Esophagus mucosa (tissue), 1 donor: ENCODE results near the gene MS4A15. TPM values are rescaled to one million over a fixed set of nuclear protein-coding genes. Genes with fewer than 3 reads are reported as not detected.
"Not testable (repeated sequence)": the region's sequence is repeated elsewhere in the genome, so short reads cannot be mapped to it uniquely, and the experiment has no call there.

Experiments used
- ATAC-seq: fragments of 200-7000 bp; cut with Tn5 transposase; one replicate; pipeline ENCODE4 v1.9.1; 2020
- total RNA-seq: library from RNA; stranded (reverse); gene quantifications from one replicate; pipeline ENCODE4 v1.2.4, GENCODE V29; 2023
- donor health status: DM: yes; HTN: yes; CAD: no.

MS4A15 gene, protein sequence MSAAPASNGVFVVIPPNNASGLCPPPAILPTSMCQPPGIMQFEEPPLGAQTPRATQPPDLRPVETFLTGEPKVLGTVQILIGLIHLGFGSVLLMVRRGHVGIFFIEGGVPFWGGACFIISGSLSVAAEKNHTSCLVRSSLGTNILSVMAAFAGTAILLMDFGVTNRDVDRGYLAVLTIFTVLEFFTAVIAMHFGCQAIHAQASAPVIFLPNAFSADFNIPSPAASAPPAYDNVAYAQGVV
- total RNA-seq: not detected

DNA sequence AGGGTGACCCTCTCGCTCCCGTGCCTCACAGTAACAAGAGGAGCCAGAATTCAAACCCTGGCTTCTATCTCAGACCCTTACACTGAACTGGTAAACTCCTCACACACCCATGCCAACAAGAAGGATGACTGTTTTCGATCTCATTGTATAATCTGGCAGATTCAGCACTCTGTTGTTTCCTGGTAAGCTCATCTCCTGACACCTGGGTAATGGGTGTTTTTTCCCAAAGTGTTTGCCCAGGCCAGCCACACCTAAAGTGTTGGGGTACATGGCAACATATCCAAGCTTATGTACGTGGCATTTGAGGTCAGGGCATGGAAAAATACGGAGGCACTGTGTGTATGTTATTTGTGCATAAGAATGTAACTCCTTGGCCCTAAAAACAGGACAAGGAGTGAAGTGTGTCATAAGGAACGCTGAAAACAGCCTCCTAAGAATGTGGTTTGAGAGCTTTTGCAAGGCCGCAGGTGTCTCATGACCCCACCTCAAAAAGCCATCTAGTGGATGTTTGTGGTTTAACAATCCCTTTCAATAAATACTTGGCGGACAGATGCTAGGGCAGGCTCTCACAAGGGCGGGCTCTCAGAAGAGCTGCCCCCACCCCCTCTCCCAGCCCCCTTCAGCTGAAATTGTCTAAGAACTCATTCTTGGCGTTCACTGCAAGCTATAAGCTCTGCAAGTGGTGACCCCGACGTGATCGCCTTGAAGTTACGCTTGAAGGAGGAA lies at the start of gene MS4A15:
Gene MS4A15 (plus strand): TSS at position 561 of the 726 bp plus-strand sequence. CDS start 6,867 bp downstream, outside the sequence.
- ATAC-seq: no peak

DNA sequence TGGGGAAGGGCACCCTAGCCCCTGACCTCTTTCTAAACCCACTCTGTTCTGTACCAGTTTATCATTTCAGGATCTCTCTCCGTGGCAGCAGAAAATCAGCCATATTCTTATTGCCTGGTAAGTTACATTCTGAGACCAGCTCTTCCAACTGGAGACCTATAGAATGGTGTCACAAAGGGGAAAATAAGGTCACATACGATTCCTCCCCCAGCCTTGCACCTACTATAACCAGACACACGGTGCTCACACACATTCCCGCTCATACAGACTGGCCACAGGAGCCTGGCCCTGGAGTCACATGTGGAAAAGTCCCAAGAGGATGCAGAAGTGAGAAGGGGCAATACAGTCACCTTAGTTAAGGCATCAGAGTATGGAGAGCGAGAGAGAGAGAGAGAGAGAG lies 49.7 kb upstream of the MS4A15 start:
- ATAC-seq: no peak

DNA sequence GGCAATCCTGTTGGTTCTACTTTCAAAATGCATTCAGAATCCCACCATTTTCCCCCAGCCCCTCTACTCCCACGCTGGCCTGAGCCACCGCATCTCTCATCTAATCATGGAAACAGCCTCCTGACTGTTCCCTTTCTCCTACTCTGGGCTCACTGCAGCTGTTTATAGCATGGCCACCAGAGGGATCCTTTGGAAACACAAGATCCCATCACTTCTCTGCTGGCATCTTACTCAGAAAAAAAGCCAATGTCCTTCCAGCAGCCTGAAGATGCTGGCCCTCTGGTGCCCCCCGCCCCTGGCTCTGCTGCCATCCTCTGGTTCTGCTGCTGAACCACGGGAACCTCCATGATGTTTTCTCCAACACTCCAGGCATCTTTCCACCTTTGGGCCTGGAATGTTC lies 46.2 kb upstream of the MS4A15 start:
- ATAC-seq: no peak

DNA sequence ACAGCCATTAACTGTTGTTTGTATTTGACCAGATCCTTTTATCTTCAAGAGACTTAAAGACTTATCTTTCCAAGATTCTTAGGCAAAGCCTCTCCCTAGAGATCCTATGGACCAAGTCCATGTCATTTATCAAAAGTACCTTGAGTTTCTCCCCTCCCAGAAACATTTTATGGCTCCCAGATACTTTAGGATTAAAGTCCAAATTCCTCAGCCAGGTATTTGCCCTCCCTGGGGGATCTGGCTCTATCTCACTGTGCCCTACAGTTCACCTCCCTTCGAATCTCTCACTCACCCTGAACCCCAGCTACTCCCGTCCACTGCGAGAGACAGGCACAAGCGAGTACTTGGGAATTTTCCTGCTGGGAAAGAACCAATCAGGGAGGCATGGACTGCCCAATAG lies 45.4 kb upstream of the MS4A15 start:
- no peak for ATAC-seq

DNA sequence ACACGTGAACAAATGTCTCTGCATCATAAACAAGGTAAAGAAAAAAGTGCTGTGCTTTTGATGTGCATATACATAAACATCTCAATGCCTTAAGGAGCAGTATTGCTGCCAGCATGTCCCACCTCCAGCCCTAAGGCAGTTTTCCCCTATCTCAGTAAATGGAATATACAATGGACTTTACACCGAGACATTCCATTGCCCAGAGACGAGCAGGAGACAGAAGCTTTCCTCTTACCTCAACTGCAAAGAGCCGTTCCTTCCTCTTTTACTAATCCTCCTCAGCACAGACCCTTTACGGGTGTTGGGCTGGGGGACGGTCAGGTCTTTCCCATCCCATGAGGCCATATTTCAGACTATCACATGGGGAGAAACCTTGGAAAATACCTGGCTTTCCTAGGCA lies 43.2 kb upstream of the MS4A15 start:
- ATAC-seq: not testable (repeated sequence)

DNA sequence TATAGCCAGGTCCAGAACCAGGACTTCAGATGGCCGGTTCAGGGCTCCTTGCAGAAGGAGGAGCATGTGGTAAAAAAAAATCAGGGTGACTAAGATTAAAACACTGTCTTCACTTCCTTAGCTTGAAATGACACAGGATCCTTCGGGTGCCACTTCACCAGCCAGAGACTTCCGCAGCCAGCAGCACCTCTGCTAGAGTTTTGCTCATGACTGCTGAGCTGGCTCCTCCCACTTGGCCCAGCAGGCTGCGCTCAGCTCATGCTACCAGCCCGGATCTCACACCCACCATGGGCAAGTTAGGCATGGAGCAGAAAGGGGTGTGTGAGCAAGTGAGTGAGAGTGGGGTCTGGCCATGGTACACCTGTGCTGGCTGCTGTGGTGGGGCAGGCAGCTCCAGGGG lies 38.7 kb upstream of the MS4A15 start:
- ATAC-seq: no peak

DNA sequence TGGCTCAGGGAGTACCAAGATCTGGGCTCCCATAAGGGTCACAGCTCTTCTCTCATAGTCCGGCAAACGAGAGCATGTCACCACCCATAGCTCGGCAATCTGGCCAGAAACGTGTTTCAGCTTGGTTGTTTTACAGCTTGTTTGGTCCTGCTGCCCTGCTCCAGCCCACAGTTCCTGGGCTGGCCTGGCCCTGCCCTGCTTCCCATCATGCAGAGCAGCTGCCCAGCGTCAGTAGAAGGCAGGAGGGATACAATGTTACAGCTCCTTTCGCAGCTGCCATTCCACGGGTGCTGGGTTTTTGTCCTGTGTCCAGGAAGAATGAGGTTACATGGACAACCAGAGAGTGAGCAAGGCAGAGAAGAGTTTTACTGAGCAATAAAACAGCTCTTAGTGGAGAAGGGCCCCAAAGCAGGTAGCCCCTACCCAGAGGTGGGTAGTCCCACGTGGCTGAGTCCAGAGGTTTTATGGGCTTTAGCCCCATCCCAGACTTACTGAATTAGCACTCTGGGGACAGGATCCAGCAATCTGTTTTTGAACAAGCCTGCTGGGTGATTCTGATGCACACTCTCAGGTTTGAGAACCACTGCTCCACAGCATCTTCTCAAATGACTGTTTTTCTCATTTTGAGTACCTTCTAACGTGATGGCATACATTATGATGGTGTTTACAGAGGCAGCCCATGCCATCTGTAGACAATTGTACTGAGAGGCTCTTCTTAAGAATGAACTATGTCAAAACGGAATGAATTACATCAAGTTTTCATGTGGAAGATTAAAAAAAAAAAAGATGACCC lies 37.9 kb upstream of the MS4A15 start:
- no peak for ATAC-seq

DNA sequence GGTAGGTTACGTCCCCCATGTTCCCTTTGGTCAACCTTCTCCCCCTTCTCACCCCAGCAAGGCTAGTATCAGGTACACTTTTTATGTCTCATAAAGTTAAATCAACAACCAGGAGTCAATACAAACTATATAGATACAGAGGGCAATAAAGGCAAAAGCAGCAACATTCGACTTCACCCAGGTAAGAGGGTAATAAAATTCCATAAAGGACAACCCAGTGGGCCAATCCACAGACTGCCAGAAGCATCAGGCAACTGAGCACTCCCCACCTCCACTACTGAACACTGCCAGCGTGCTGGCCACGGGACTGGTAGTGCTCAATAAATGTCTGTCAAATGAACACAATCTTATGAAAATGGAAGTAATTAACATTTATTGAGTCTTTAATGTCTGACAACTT lies 37.3 kb upstream of the MS4A15 start:
- no peak for ATAC-seq

DNA sequence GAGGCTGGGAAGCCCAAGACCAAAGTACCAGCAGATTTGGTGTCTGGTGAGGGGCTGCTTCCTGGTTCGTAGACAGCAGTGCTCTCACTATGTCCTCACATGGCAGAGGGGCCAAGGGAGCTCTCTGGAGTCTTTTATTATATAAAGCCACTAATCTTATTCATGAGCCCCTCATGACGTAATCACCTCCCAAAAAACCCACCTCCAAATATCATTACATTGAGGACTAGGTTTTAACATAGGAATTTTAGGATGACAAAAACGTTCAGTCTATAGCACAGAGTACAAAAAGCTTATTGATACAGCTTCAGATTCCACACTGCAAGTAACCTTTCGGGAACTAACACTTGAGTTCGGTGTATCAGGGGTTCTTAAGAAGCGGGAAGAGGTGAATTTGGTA lies 36.2 kb upstream of the MS4A15 start:
- ATAC-seq: no peak

DNA sequence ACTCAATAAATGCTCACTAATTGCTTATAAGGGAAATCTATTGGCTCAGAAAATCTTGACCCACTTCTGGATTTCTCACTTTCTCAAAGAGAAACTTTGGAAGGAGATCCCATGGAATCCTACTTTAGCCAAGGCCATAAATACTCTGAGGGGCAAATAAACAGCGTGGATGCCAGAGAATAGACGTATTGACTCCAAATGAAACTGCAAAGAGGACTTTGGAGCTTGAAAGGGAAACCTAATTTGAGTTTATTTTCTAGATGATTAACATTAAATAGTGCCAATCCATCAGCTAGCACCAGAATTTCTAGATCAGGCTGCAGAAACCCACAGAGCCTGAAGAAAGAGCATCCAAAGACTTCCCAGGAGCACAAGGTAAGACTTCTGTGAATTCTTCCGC lies 32.2 kb upstream of the MS4A15 start, which contains the start of gene MS4A18:
Gene MS4A18 (plus strand): TSS at position 301 of the 400 bp plus-strand sequence.
- ATAC-seq: no peak

DNA sequence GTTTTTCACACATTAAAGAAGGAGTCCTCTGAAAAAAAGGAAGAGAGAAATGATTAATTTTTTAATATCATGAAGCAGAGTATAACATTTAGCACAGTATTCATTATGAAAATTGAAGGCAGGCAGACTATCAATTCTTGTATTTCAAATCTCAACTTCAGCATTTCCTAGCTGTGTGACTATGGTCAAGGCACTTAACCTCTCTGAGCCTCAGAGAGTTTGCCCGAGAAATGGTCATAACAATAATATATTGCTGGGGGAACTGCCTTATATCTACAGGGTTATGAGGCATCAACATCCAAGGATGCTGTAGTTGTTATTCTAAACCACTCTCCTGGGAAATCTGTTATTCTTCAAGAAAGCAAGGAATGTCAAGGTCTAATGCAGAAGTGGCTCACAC lies 31.1 kb upstream of the MS4A15 start:
- ATAC-seq: no peak

DNA sequence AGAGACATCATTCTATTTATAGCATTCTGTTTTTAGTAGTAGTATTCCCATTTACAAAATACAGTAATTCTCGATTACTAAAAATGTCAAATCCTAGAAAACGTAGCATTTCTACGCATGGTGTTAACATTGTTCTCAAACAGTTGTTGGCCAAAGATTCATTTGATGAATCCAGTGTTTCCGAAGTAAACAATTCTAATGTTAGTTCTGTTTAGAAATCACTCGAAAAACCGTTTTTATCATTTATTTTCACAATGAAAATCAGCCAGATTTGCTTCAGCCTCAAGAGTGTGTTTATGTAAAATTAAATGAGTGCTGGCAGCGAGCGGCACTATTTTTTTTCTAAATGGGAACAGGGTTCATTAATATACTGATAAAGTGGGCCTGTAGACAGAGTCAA lies 25.1 kb upstream of the MS4A15 start:
- ATAC-seq: no peak

DNA sequence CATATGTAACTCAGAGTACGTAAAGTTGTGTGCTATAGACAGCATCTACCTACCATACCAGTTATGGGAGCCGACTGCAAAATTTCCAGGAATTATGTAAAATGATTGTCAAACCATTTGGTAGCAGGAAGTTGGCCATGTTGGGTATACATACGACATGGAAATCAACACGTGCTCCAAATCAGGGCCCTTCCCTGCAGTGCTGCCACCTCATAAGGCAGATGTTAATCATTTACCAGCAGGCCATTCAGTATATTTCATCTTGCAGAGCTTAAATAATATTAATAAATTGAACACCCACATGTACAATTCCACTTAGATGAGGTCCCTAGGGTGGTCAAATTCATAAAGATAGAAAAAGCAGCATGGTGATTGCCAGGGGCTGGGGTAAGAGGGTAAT lies 22.4 kb upstream of the MS4A15 start:
- ATAC-seq: no peak

DNA sequence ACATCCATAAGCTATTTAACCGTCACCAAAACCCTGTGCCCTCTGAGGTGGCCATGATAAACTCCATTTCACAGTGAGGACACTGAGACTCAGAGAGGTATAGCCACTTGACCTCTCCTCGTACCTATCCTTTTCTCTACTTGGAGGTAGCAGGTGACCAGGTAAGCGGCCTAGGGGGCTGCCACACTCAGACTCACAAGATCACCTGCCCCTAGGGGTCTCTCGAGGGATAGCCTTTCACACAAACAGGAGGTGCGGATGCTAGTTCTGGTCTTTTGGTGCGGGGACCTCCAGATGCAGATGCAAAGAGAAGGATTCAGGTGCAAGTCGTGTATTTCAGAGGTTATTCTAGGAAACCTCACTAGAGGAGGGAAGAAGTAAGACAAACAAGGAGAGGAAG lies 17.6 kb upstream of the MS4A15 start:
- no peak for ATAC-seq

DNA sequence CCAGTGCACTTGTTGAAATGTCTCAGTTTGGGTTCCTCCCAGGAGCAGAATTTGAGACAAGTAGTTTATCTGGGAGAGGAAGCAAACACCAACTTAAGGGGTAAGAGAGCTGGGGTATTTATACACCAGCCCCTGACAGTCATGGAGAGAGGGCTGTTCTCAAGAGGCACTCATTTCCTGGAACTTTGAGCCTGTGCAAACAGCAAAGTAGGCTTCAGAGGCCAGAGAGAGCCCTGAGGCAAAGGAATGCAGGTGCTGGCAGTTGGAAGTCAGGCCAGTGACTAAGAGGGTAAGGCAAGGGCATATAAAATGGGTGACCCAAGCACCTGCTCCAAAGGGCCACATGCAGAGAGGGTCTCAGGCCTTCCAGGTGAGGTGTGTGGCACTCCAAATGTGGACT lies 16.1 kb upstream of the MS4A15 start:
- ATAC-seq: no peak

DNA sequence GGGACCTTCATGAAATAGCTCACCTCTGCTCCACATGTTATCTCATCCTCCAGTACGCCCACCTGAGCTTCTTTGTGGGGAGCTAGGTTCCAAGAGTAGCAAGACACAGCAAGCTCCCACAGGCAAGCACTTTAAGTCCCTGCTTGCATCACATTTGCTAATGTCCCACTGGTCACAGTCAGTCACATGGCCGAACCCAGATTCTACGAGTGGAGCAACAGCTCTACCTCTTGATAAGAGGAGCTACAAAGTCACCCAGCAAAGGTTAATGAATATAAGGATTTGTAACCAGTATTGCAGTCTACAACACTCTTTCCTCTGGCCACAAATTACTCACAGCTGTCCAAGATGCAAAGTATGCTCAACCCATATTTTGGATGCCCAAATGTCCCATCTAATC lies 15.2 kb upstream of the MS4A15 start:
- ATAC-seq: no peak

DNA sequence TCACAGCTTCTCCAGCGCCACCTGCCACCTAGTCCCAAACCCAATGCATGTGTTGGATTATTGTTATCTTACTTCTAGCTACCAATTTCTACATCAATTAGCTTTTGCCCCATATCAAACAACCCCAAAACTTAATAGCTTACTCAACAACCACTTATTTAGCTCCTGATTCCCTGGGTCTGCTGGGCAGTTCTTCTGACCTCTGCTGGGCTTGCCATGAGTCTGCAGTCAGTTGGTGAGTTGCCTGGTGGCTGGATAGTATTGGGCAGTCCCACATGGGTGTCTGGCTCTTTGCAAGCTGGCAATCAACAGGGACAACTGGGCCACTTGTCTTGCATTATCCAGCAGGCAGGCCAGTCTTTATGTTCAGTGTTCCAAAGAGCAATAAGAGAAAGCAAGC lies 13.6 kb upstream of the MS4A15 start:
- ATAC-seq: no peak

DNA sequence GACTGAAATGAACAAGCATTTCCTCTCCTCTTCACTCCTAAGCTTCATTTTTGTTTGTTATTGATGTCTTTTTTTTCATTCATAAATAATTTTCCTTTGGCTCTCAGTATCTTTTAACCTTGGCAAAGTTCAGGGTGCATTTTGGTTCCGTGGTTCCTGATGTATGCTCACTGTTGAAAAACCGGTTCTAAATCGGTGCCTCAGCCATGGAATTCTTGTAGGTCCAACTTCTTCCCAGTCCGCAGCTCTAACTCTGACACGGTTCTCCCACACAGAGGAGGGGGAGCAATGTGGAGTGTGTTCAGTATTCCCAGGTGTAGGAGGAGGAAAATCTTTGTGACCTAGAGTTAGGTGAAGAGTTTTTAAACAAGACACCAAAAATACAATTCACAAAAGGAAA lies 12.6 kb upstream of the MS4A15 start:
- no peak for ATAC-seq

DNA sequence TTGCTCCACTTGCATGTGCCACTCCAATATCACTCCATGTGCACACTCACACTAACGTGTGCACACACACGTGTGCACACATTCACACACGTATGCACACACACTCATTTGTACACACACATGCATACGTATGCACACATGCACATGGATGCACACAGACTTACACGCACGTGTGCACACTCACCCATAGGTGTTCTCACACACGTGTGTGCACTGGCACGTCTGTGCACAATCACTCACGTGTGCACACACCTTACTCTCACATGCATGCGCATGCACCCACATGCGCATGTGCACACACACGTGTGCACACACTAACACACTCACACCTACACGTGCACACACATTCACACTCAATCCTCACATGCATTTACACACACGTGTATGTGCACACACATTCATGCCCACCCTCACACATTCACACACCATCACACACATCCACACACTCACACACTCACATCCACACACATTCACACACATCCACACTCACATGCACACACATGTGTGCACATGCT lies 9.3 kb upstream of the MS4A15 start:
- no peak for ATAC-seq

DNA sequence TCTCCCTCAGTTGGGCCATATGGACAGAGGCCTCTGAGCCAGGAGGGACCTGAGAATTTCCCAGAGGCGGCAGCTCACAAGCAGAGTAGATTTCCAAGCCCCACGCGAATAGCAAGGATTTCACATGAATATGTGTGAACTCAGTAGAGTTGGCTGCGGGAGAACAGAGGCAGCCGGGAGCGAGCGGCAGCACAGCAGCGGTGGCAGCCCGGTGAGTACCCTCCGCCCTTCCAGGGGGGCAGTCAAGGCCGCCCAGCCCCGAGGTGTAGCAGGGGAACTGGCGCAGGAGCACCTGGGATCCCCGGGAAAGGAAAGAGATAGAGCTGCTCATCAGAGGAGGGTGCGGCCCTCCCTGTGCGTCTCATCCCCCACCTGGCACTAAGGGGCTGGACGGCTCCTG lies 8.4 kb upstream of the MS4A15 start:
- no peak for ATAC-seq

DNA sequence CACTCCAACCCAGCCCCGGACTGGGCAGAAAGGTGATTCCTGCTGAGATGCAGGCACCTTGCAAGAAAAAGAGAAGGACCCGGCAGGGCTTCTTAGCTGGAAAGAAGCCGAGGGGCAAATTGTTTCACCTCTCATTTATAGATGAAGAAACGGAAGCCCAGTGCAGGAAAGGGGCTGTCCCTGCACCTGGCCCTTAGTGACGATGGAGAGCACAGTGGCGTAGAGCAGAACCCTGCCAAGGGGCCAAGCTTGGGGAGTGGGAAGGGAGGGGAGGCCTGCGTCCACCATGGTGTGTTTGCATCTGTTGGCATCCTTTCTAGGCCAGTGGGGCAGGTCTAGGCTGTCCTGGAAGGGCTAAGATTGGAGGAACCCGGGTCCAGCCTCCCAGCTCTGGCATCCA lies 7.8 kb upstream of the MS4A15 start:
- ATAC-seq: no peak

DNA sequence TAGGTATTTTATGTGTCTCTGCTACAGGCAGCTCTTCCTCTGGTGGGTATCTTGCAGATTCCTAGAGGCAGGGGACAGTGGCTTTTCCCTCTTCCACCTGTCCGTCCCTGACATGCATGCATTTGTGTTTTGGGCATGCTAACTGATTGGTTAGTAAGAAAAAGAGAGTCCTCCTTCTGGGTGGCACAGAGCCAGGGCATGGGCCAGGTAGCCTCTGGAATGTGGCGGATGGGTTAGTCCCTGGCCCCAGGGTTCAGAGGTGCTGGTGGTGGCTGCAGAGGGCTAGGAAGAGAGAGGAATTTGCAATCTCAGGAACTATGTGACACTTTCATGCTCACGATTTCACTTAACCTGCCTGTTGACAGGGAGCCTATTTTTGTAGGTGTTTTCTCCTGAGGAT lies 5.8 kb upstream of the MS4A15 start:
- no peak for ATAC-seq

DNA sequence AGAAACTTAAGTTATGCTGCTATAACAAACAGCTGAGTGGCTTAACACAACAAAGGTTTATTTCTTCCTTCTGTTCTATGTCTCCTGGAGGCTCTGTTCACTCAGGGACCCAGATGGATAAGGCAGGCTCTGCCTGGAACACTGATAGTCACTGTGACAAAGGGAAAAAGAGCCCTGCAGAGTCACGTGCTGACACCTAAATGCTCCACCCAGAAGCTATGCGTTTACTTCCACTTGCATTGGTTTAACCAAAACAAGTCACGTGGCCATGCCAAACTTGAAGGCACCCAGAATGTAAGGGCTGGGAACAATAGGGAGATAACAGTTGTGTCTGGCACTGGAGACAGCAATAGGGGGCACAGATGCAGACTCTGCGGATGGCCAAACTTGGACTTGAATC lies 3.4 kb upstream of the MS4A15 start:
- ATAC-seq: no peak

DNA sequence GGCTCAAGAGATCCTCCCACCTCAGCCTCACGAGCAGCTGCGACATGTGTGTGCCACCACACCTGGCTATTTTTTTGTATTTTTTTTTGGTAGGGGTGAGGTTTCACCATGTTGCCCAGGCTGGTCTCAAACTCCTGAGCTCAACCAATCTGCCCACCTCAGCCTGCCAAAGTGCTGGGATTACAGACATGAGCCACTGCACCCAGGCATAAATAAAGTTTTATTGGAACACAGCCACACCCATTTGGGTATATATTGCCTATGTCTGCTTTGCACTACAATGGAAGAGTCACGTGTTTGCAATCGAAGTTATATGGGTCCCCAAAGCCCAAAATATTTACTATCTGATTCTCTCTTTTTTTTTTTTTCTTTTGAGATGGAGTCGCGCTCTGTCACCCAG lies 1.8 kb upstream of the MS4A15 start:
- no peak for ATAC-seq
